Measurements from ENCODE around the gene MED15. TPM values are rescaled to one million over a fixed set of nuclear protein-coding genes. Genes with fewer than 3 reads are reported as not detected.
"Not testable (repeated sequence)": the region's sequence is repeated elsewhere in the genome, so short reads cannot be mapped to it uniquely, and the experiment has no call there.

Gene MED15
- total RNA-seq, 4 donors from 2014 or later: 30.6 to 62.3 (median 54.3) TPM

- Histone ChIP-seq H3K4me1 (no peaks in the 10 kb centered on the region), H3K27ac (no peak overlapping the region), H3K27me3 (no peaks in the 10 kb centered on the region), H3K9me3 (no peaks in the 10 kb centered on the region), H3K4me3 (no peak overlapping the region), H3K36me3 (no peaks in the 10 kb centered on the region)
- ATAC-seq: no peak
- WGBS, 2 donors (ENCODE audit: low coverage in 1 of 2): no CpG with 5 or more reads among the region's 4 CpGs
- TF ChIP-seq CTCF (IDR thresholded peaks at IDR 0.05) (no peak), POLR2AphosphoS5 (IDR thresholded peaks at IDR 0.05) (no peak), POLR2A (IDR thresholded peaks at IDR 0.05) (no peak), EP300 (IDR thresholded peaks at IDR 0.05) (no peak)
Measured at GRCh38 chr22:20618488-20618887, 111.1 kb downstream of the MED15 start.

GRCh38 chr22:20619045-20619892 lies 111.9 kb downstream of the MED15 start:
- WGBS, 2 donors (ENCODE audit: low coverage in 1 of 2): 86 to 94% methylated on average over 5 to 8 of the region's 8 CpGs
- no peak for TF ChIP-seq EP300 (IDR thresholded peaks at IDR 0.05)
- Histone ChIP-seq H3K4me3 (no peak overlapping the region), H3K27me3 (no peaks in the 10 kb centered on the region), H3K36me3 (no peaks in the 10 kb centered on the region), H3K9me3 (no peaks in the 10 kb centered on the region), H3K4me1 (no peaks in the 10 kb centered on the region), H3K27ac (no peak overlapping the region)
- ATAC-seq: no peak

GRCh38 chr22:20619893-20620194 lies 112.4 kb downstream of the MED15 start:
- H3K27ac ChIP-seq, H3K9me3 ChIP-seq, ATAC-seq, H3K4me1 ChIP-seq, H3K36me3 ChIP-seq, H3K4me3 ChIP-seq, H3K27me3 ChIP-seq: not testable (repeated sequence)
- 100% methylated on average over 1 of the region's 1 CpG; no CpG with 5 or more reads in 1 of the 2 donors for WGBS, 2 donors (ENCODE audit: low coverage in 1 of 2)

- H3K36me3 ChIP-seq: no peaks in the 10 kb centered on the region
- ATAC-seq: no peak
- H3K9me3 ChIP-seq: no peaks in the 10 kb centered on the region
- H3K27ac ChIP-seq: no peak overlapping the region
- no peak for TF ChIP-seq EP300 (IDR thresholded peaks at IDR 0.05)
- no peak for TF ChIP-seq CTCF (IDR thresholded peaks at IDR 0.05)
- TF ChIP-seq POLR2AphosphoS5 (IDR thresholded peaks at IDR 0.05): no peak
- no peak for TF ChIP-seq POLR2A (IDR thresholded peaks at IDR 0.05)
- 40% methylated on average over 1 of the region's 1 CpG; no CpG with 5 or more reads in 1 of the 2 donors for WGBS, 2 donors (ENCODE audit: low coverage in 1 of 2)
- no peak overlapping the region for H3K4me3 ChIP-seq
- H3K27me3 ChIP-seq: no peaks in the 10 kb centered on the region
- no peaks in the 10 kb centered on the region for H3K4me1 ChIP-seq
Measured at GRCh38 chr22:20621162-20621561, 113.8 kb downstream of the MED15 start.

- H3K27me3 ChIP-seq: no peaks in the 10 kb centered on the region
- no peak for ATAC-seq
- no peak overlapping the region for H3K4me3 ChIP-seq
- WGBS, 2 donors (ENCODE audit: low coverage in 1 of 2): 80 to 82% methylated on average over 6 to 8 of the region's 13 CpGs
- TF ChIP-seq POLR2AphosphoS5 (IDR thresholded peaks at IDR 0.05) (no peak), POLR2A (IDR thresholded peaks at IDR 0.05) (no peak), CTCF (IDR thresholded peaks at IDR 0.05) (no peak), EP300 (IDR thresholded peaks at IDR 0.05) (no peak)
- no peaks in the 10 kb centered on the region for H3K9me3 ChIP-seq
- no peak overlapping the region for H3K27ac ChIP-seq
- H3K4me1 ChIP-seq: no peaks in the 10 kb centered on the region
- H3K36me3 ChIP-seq: no peaks in the 10 kb centered on the region
Measured at GRCh38 chr22:20622650-20623339, 115.4 kb downstream of the MED15 start.

- Histone ChIP-seq H3K9me3 (no peaks in the 10 kb centered on the region), H3K36me3 (no peaks in the 10 kb centered on the region), H3K27ac (no peak overlapping the region), H3K4me1 (no peaks in the 10 kb centered on the region), H3K27me3 (no peaks in the 10 kb centered on the region), H3K4me3 (no peak overlapping the region)
- no peak for ATAC-seq
- no peak for TF ChIP-seq CTCF (IDR thresholded peaks at IDR 0.05)
- TF ChIP-seq POLR2AphosphoS5 (IDR thresholded peaks at IDR 0.05): no peak
- TF ChIP-seq POLR2A (IDR thresholded peaks at IDR 0.05): no peak
- TF ChIP-seq EP300 (IDR thresholded peaks at IDR 0.05): no peak
- WGBS, 2 donors (ENCODE audit: low coverage in 1 of 2): 71 to 76% methylated on average over 3 to 4 of the region's 5 CpGs
Measured at GRCh38 chr22:20624161-20624616, 116.8 kb downstream of the MED15 start.
